Left renal cortex interstitium (tissue), 4 donors: Measurements from ENCODE around the gene KDM5B. TPM values are rescaled to one million over a fixed set of nuclear protein-coding genes. Genes with fewer than 3 reads are reported as not detected.
"Not testable (repeated sequence)": the region's sequence is repeated elsewhere in the genome, so short reads cannot be mapped to it uniquely, and the experiment has no call there.

Experiments
- DNase-seq, 4 donors: peaks; one replicate each; pipeline ENCODE4 v3.0.0-alpha.2; 2013; ENCODE audit warnings: low read depth in 4 of 4, low spot score in 2 of 4, missing footprints in 1 of 4
- polyA plus RNA-seq, 4 donors: library from polyadenylated mRNA; unstranded; fragments of 120-200 nt; gene quantifications; one replicate each; pipeline ENCODE4 v1.2.1, GENCODE V29; 2013; ENCODE audit not compliant: insufficient read length in 4 of 4

KDM5B gene
- polyA plus RNA-seq, 4 donors, result 89.6 to 105 (median 97.2) TPM

DNA sequence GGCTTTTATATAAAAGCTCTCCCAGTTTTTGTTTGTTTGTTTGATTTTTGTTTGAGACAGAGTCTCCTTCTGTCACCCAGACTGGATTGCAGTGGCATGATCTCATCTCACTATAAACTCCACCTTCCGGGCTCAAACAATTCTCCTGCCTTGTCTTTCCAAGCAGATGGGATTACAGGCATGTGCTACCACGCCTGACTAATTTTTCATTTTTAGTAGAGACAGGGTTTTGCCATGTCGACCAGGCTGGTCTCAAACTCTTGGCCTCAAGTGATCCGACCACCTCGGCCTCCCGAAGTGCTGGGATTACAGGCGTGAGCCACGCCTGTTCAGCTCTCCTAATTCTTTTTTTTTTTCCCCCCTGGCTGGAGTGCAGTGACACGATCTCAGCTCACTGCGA is 6.9 kb upstream of the KDM5B start:
- no peak for DNase-seq

DNA sequence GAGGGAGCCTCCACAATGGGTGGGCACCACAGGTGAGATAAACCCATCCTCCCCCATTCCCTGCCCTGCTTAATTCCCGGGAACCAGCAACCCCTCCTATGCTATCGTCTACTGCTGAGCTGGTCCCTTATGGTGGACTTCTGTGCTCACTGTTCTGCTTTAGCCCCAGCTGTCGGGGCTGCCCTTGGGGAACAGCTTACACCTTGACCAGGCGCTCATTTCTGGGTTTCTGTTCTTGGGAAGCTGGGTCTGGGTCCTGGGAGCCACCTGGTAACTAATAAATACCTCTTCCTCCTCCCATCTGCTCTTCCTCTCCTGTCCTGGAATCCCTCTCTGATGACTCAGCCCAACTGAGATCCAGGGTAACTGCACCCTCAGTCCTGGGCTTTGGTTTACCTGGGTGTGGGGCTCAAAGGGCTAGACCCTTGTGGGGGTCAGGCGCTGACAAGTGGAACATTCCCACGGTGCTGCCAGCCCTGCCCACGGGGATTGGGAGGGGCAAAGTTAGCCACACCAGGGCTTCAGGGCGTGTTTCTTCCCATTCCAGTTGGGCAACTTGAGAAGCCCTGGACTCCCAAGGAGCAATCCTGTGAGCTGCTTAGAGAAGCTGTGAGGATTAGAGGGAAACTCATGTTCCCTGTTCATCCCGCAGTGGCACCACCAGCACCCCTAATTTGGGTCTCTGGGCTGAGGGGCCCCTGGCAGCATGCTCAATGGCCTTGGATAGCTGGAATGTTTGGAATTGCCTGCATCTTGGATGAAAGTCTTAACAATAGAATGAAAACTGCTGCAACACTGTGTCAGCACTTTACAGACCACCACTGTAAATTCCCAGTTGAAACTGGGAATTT is 4.2 kb upstream of the KDM5B start:
- DNase-seq, result no peak

DNA sequence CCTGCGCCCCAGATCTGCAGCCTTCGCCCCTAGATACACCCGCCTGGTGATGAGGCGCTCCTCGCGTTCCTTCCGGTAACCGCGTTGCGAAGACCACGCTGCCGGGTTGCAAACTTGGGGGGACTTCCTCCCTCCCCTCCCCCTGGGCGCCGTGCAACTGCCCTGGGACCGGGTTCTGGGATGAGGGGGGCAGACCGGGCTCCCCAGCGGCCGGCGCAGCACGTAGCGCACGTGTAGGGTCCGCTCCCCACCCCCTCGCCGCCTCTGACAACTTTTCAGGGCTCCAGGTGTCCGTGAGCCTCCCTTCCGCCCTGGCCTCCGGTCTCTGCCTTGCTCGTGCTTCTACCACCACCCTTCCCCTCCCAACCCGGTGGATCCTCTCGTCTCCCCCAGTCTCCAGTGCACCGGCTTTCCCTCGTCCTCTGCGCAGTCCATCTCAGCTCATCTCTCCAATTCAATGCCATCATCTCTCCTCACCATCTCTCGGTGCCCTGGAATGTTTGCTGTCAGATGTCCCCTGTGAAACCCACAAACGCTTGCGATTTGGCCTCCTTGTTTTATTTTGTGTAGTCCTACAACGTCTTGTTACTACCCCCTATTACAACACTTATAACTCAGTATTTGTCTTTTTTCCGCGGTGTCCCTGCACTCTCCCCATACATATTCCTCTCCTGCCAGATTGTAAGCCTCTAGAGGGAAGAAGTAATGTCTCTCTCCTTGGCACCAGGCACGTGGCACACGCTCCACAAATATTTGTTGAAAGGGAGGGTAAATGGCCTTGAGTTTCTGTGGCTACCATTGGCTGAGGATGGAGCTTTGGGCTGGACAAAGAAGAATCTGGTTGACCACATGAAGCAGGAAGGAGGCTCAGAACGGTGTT is 3.3 kb upstream of the KDM5B start:
- peak in 1 of 4 donors; percentile 15 for DNase-seq

DNA sequence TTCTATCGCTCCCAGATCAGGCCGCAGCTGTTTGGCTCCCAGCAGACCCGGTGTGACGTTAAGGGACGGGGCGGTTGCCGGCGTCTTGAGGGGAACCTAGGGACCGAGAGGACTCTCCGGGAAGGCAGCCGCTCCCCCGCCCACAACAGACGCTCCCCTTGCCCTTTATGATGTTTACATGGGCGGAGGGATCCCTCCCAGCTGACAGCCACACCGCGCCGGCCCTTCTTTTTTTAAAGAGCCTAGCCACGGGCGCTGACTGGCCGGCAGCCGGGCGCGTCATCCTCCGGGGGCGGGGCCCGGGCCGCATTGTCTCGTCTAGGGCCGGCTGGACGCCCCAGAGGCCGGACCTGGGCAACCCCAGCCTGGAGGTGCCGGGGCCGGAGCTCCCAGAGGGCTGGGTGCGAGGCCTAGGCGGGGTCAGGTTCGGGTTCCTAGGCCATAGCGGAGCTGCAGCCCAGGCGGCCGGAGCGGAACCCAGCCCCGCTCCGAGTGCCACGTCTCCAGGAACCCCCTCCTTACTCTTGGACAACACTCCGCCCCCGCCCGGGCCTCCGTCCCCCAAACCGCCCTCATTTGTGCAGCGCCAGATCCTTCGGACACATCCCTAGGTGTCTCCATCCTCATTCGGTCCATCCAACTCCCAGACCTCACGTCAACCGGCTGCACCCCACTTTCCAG is 2.5 kb upstream of the KDM5B start, which contains the start of gene PCAT6:
TSS of gene PCAT6 (plus strand) at position 340 of the 681 bp plus-strand sequence.
- peak; percentile 80 to 93 (median 87) for DNase-seq

DNA sequence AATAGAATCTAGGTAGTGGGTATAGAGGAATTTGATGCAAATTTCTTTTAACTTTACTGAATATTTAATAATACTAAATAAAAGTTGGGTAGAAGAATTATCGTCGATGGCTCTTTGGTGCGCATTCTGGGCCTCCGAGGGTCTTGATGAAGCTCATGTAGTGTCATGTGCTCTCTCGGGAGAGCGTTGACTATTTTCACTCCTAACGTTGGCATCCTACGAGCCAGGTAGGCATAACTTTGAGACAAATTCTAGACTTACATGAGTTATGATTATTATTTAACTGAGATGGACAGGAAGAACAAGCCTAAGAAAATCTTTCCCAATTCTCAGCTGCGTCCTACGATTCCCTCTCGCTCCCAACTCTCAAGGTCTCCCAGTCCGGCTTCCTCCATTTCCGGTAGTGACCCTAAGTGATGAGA is 2.0 kb upstream of the KDM5B start:
- DNase-seq, result no peak

DNA sequence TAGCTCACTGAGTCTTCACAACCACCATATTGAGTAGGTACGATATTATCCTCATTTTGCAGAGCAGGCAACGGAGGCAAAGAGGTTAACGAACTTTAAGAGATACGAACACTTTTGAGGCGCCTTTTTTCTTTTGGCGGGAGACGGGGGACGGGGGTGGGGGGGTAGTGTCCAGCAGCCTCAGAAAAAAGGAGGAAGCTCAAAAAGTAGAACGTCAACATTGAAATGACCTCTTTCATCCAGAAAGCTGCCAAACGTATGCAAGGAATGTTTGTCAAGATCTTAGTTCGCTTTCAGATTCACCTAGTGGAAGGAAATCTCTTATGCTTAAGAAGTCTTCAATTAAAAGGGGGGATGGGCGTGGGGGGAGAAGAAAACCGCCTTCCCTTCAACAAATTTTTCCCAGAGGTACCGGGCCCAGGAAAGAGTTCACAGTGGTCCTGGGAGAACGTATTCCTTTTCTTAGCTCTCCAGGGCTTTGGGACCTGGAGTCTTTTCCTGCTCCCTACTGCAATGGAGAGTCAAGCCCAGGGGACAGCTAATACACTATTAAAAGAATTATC is 1.5 kb upstream of the KDM5B start:
- DNase-seq, result no peak

DNA sequence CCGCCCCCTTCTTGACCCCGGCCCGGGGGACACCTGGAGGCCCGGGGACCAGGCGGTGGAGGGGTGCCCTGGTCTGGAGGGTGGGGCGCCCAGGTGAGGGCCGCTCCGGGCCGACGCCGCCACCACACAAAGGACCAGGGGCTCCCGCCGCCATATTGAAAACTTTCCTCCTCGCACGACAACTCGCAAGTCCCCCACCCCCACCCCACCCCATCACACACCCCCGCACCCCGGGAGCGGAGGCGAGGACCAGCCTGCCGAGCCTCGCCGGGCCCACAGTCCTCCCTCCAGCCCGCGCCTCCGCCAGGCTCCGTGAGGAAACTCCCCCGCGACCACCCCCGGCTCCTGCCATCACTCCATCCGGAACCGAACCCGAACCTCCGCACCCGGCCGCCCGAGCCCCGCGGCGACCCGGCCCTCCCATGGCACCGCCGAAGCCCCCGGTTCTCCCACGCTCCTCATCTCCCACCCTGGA is 733 bp downstream of the KDM5B start:
- DNase-seq, result peak in 1 of 4 donors; percentile 32

DNA sequence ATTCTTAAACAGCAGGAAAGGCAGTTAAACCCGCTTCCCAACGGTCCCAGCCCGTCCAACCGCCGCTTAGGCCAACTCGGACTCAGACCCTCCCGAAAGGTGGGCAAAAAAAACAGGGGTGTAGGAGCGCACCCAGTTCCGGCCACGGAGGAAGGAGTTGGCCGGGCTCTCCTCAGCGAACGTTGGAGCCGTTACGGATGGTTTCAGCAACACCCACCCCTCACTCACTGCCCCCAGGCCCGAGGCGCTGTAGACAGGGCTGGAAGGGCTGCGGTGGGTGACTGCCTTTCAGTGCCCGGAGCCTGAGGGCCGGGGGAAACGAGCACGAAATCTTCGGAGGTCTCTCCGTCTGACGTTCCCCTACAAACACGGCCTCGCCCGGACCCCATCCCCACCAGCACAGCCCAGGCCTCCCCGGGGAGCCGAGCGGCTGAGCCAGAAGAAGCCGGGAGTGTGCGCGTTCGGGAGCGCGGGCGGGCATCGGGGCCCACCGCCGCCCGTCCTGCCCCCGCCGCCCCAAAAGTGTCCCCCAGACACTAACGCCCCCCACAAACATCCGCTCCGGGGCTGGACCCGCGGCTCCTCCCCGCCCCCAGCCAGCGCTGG is 1.3 kb downstream of the KDM5B start:
- peak in 2 of 4 donors; percentile 24 to 50 for DNase-seq

DNA sequence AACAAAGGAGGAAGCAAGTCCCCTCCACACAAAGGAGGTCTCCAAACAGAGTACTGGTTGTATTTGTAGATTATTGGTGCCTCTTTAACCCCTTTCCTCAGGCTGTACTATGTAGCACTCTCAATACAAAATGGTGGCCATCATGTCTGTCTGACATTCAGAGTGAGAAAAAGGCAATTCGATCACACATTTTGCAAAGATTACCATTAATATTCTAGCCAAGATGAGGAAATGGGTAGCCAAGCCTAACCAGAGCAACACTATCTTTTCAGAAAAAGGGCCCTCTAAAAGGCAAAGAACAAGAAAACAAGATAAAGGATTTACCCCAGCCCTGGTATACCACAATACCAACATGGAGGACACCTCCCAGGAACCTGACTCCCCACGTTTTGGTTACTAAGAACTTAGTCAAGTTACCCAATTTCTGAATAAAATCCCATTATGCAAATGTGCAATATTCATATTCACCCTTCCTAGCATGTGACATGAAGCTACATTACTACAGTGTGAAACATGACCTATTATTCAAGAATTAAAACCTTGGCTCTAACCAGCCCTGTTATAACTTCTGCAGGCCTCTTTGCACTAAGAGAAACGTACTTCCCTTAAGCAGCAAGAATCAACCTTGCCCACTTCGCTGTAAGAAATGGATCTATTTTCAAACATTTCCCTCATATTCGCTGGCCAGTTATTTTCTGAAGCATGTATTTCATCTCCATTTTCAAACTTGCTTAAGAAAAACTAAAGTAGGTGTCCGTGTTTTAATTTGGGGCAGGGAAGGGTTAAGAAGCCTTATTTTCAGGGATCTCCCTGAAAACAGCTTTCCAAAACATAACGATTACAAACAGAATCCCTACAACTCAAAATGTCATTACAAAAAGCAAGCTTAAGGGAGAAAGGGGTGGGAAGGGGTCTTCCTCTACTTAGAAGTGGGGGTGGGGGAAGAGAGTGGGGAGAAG is 2.1 kb downstream of the KDM5B start:
- DNase-seq, result peak in 1 of 4 donors; percentile 9

DNA sequence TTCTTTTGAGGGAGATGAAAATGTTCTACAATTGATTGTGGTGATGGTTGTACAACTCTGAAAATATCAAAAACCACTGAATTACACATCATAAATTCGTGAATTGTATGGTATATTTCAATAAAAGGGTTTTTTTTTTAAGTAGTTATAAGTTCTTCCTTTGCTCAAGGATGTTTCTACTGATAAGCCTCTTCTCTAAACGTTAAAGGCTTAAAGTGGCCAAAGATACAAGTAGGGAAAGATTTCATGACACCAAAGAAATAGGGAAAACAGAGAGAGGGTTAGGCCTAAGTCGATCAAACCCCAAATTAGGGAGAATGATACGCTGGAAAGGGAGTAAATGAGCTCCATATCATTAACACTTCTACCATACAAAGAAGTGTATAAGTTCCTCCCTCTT is 4.1 kb downstream of the KDM5B start:
- no peak for DNase-seq

DNA sequence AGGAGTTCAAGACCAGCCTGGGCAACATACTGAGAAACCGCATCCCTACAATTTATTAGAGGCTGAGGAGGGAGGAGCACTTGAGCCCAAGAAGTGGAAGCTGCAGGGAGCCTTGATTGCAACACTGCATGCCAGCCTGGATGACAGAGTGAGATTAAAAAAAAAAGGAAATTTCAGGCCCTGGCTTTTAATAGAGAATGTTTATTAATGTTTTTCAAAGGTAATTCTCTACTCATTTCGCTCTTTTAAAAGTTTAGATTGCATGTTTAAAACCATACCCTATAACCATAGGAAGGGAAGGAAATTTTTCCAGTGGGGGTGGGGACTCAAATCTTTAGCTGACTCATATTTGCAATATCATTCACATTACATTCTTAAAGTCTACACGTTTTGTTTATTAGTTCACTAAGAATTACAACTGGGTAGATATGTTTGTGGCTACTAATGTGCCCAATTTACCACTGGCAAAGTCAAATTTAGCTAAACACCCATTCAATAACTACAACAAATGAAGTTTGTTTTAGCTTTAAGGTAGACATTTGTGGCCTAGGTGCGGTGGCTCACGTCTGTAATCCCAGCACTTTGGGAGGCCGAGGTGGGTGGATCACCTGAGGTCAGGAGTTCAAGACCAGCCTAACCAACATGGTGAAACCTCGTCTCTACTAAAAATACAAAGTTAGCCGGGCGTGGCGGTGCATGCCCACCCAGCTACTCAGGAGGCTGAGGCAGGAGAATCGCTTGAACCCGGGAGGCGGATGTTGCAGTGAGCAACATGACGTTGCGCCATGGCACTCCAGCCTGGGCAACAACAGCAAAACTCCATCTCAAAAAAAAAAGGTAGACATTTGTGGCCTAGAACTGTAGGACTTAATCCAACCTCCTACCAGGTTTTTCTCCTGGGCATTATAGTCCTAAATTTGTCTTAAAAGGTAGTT is 5.0 kb downstream of the KDM5B start:
- DNase-seq, result no peak

DNA sequence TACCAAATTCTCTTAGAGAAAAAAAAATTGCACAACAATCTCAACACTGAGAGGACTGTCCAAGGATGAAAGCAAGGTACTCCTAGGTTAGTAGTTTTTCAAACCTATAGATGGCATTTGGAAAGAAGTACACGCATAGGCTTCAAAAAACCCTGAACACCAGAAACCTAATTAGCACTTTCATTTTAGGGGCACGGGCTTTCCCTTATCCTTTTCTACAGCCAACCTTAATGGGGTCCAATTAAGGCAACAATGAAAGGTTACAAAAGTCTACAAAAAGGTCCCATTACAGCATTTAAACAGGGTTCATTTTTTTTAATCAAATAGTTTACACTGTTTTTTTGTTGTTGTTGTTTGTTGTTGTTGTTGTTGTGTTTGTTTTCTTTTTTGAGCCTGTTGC is 6.2 kb downstream of the KDM5B start:
- no peak for DNase-seq

DNA sequence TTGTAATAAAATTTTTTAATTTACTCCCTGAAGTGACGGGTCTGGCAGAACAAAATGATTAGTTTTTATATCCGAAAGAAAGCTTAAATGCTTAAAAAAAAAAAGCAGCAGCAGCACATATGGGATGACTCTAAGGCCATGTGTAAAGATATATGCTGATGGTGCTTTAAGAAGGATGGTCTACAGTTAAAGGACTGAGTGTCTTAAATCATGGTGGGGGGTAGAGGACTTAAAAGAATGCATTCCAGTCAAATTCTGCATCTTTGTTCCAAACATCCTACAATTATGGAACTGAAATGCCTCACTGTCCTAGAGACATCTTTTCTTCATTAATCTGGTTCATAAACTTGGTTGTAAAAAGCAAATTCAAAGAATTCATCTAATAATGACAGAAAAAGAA is 7.0 kb downstream of the KDM5B start:
- DNase-seq, result no peak

DNA sequence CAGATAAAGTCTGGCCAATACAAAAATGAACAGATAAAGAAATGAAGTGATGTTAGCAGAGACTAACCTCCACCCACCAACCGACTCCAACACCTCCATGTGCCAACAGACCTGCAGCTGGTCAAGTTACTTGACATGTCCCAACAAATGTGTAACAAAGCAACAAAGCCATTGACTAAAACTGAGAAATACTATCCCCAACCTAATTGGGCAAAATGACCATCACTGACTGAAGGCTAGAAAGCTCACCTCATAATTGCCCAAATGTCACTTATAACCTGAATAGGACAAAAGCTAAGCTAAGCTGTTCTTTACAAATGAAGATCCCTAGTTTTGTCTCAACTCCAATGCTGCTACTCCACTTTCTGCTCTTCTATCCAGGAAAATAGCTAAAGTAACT is 7.5 kb downstream of the KDM5B start:
- DNase-seq, result no peak

DNA sequence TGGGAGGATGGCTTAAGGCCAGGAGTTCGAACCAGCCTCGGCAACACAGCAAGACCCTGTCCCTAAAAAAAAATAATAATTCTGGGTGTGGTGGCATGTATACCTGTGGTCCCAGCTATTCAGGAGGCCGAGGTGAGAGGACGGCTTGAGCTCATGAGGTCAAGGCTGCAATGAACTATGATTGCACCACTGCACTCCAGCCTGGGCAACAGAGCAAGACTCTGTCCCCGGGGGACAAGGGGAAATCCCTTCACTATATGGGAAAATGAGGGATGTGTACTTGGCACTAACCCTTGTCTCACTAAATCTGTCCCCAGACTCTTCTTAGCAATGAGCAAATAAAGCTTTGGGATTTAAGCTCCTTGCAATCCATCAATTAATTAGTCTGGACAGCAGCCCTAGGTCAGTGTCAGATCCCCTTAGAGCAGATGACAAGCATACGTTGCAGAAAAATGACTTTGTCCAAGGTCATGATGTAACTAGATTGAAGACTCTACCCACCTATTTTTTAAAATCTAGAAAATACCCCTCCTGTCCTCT is 9.4 kb downstream of the KDM5B start:
- DNase-seq, result no peak

DNA sequence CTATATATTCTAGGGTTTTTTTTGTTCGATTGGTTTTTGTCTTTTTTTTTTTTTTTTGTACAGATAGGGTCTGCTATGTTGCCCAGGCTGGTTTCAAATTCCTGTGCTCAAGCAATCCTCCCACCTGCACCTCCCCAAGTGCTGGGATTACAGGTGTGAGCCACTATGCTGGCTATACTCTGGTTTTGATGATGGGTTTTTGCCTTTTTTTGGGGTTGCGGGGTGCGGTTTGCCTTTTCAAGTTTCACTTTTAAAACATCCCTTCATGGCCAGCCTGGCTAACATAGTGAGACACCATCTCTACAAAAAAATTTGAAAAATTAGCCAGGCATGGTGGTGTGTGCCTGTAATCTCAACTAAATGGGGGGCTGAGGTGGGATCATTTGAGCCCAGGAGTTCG is 10.0 kb downstream of the KDM5B start:
- no peak for DNase-seq

DNA sequence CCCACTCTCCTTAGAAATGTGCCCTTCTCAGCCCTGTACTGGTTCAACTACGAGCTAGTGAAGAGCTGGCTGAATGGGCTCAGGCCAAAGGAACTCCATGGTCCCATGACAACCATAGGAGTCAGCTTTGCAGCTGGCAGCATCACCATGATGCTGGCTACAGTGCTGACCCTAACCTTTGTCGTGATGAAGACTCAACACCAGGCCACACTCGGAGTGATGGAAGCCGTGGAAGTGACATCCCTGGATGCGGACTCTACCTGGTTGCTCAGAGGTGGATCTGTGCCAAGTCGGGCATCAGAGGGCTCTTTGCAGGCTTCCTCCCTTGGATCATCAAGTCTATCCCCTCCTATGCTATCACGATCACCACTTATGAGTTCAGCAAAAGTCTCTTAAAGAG is 11.6 kb downstream of the KDM5B start:
- no peak for DNase-seq

DNA sequence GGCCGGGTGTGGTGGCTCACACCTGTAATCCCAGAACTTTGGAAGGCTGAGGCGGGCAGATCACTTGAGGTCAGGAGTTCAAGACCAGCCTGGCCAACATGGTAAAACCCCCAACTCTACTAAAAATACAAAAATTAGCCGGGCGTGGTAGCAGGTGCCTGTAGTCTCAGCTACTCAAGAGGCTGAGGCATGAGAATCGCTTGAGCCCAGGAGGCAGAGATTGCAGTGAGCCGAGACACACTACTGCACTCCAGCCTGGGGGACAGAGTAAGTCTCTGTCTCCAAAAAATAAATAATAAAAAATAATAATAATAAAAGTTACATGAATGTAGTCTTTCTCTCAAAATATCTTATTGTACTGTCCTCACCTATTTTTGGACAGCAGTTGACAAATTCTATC is 13.3 kb downstream of the KDM5B start:
- not testable (repeated sequence) for DNase-seq
